ENCODE results near the gene SNTG2.
"Not testable (repeated sequence)": the region's sequence is repeated elsewhere in the genome, so short reads cannot be mapped to it uniquely, and the experiment has no call there.

Gene SNTG2

GRCh38 chr2:1104364-1104763 lies 153.7 kb downstream of the SNTG2 start:
- DNase-seq: no peak

GRCh38 chr2:1106344-1106743 lies 155.7 kb downstream of the SNTG2 start:
- DNase-seq: not testable (repeated sequence)

- no peak for DNase-seq
These were observed 165.3 kb downstream of the SNTG2 start for GRCh38 chr2:1115843-1116539.

GRCh38 chr2:1117569-1117968 lies 166.9 kb downstream of the SNTG2 start:
- no peak for DNase-seq

GRCh38 chr2:1125217-1125616 lies 174.6 kb downstream of the SNTG2 start:
- no peak for DNase-seq

GRCh38 chr2:1125633-1126370 lies 175.2 kb downstream of the SNTG2 start:
- no peak for DNase-seq

GRCh38 chr2:1129982-1130381 lies 179.3 kb downstream of the SNTG2 start:
- DNase-seq: no peak

- no peak for DNase-seq
These were observed 180.3 kb downstream of the SNTG2 start for GRCh38 chr2:1130922-1131321.

GRCh38 chr2:1132328-1132969 lies 181.8 kb downstream of the SNTG2 start:
- no peak for DNase-seq

GRCh38 chr2:1133896-1134295 lies 183.2 kb downstream of the SNTG2 start:
- not testable (repeated sequence) for DNase-seq

- no peak for DNase-seq
These were observed 184.0 kb downstream of the SNTG2 start for GRCh38 chr2:1134629-1135028.

- DNase-seq: no peak
These were observed 185.4 kb downstream of the SNTG2 start for GRCh38 chr2:1136067-1136466.

- no peak for DNase-seq
These were observed 186.2 kb downstream of the SNTG2 start for GRCh38 chr2:1136846-1137245.

GRCh38 chr2:1137264-1137663 lies 186.6 kb downstream of the SNTG2 start:
- no peak for DNase-seq

- no peak for DNase-seq
These were observed 187.3 kb downstream of the SNTG2 start for GRCh38 chr2:1137913-1138391.

- peak; percentile 26 for DNase-seq
These were observed 189.8 kb downstream of the SNTG2 start for GRCh38 chr2:1140389-1141003.

- DNase-seq: no peak
These were observed 190.4 kb downstream of the SNTG2 start for GRCh38 chr2:1141079-1141478.

GRCh38 chr2:1143129-1143528 lies 192.5 kb downstream of the SNTG2 start:
- DNase-seq: no peak

- DNase-seq: no peak
These were observed 197.4 kb downstream of the SNTG2 start for GRCh38 chr2:1147873-1148612.

GRCh38 chr2:1150724-1151511 lies 200.3 kb downstream of the SNTG2 start:
- no peak for DNase-seq

GRCh38 chr2:1152375-1152774 lies 201.7 kb downstream of the SNTG2 start:
- no peak for DNase-seq

- no peak for DNase-seq
These were observed 203.3 kb downstream of the SNTG2 start for GRCh38 chr2:1153920-1154319.

All from hematopoietic multipotent progenitor cell treated with erythropoietin and hydrocortisone succinate and interleukin-3 and kit ligand, for 8 days (in vitro differentiated cells).